Measurements from ENCODE around the gene NFIA. TPM values are rescaled to one million over a fixed set of nuclear protein-coding genes. Genes with fewer than 3 reads are reported as not detected.

Gene NFIA
- total and polyA plus RNA-seq, 5 experiments from 2014 or later: 6.3 to 7.8 (median 7.4) TPM

DNA sequence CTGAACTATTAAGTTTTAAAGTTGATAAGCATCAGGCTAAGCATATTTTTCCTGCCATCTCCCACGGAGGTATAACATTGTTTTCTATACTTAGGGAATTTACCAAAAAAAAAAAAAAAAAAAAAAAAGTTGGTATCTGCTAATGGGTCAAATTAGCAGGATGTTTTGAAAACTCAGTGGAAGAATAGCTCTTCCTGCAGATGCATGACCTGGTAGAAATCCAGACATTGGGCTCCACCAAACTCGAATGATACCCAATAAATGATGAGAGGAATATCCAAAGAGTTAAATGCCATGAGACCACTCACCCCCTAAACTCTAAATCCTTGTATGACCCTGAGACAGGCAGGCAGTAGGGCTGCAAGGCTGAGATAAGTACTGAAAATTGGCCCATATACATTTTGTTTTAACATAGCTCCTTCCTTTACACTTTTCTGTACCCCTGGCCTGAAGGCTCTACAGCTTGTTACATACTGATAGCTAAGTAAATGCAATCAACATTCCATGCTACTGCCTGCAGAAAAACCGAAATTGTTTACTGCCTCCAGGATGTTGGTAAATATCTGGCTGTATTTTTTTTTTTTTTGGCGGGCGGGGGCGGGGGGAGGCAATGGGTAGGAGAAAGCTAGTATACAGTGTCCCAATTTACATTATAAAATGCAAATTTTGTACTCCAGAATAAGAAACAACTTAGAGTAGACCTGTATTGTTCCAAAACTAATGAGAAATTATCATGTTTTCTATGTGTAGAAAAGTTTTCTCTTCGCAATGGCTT, 57.6 kb downstream of the NFIA start:
- Mint-ChIP-seq H3K9me3 (no peaks in the 10 kb centered on the region), H3K36me3 (no peaks in the 10 kb centered on the region), H3K4me3 (no peak overlapping the region), H3K4me1 (peaks cover 0 to 4% (median 0%) of the 10 kb centered on the region in 4 donors), H3K27ac (no peak overlapping the region), H3K27me3 (peaks cover 0 to 3% (median 0%) of the 10 kb centered on the region in 5 donors)
- DNase-seq (no peak), ATAC-seq (no peak)
- POLR2A ChIA-PET: no interaction called here

- peaks cover 0 to 4% (median 0%) of the 10 kb centered on the region in 4 donors for H3K4me1 Mint-ChIP-seq
- peaks cover 0 to 3% (median 0%) of the 10 kb centered on the region in 5 donors for H3K27me3 Mint-ChIP-seq
- H3K4me3 Mint-ChIP-seq: no peak overlapping the region
- ATAC-seq (no peak), DNase-seq (no peak)
- H3K36me3 Mint-ChIP-seq: peaks cover 0 to under 1% (median 0%) of the 10 kb centered on the region in 3 donors
- POLR2A ChIA-PET: no interaction called here
- H3K27ac Mint-ChIP-seq: no peak overlapping the region
- no peaks in the 10 kb centered on the region for H3K9me3 Mint-ChIP-seq
Measured at GRCh38 chr1:61140778-61141177, 58.4 kb downstream of the NFIA start.

DNA sequence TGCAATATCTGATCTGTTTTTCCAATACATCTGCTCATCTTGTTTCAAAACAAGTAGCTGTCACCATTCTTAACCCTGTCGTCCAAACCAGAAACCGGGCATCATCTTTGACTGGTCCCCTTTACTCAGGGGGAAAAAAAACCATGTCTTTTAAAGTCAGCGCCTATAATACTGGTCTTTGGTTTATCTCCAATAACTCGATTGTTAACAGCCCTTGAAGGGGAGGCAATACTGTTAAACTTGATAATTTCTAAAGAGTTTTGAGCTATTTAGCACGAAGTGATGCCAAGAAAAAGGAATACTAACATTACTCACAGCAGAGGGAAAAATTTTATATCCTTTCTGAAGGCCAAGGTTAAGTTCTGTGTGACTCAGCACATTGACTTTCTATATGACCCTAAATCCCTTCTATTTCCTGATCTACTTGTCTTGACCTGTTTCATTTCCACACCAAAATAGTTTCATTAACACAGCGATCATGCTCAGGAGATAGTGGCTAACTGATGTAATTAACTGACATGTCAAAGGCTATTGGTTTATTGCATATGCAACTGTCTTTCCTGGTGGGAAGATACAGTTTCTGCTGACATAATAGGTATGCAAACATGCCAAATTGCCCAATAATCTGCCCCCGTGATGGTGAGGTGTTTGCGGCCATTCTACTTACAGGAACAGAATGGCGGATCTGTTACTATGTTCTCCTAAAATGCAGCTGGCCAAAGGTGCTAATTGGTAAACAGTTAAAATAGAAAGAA, 59.1 kb downstream of the NFIA start:
- Mint-ChIP-seq H3K4me3 (no peak overlapping the region), H3K4me1 (peaks cover 0 to 4% (median 0%) of the 10 kb centered on the region in 4 donors), H3K27ac (no peak overlapping the region), H3K9me3 (no peaks in the 10 kb centered on the region), H3K36me3 (peaks cover 0 to 5% (median 0%) of the 10 kb centered on the region in 3 donors), H3K27me3 (peaks cover 0 to 3% (median 0%) of the 10 kb centered on the region in 5 donors)
- POLR2A ChIA-PET: no interaction called here
- ATAC-seq (no peak), DNase-seq (no peak)

DNA sequence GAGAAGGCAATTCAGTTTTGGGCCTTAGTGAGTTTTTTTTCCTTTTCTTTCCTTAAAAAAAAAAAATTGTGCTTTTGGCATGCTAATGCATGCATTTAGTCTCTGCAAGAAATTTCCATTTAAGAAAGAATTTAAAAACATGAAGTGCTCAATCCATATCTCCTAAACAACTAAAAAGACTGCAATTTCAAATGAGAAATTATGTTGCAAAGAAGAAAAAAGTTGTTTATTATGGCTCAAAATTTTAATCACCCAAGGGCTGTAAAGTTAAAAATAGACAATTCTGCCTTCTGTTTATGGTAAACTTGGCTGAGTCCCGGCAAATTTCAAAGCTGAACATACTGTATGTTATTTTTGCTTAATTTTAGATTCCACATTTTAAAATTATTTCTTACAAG, 59.7 kb downstream of the NFIA start:
- peaks cover 0 to 3% (median 0%) of the 10 kb centered on the region in 5 donors for H3K27me3 Mint-ChIP-seq
- POLR2A ChIA-PET: no interaction called here
- H3K9me3 Mint-ChIP-seq: no peaks in the 10 kb centered on the region
- ATAC-seq (no peak), DNase-seq (no peak)
- peaks cover 0 to 4% (median 0%) of the 10 kb centered on the region in 4 donors for H3K4me1 Mint-ChIP-seq
- peaks cover 0 to 5% (median 0%) of the 10 kb centered on the region in 3 donors for H3K36me3 Mint-ChIP-seq
- no peak overlapping the region for H3K4me3 Mint-ChIP-seq
- H3K27ac Mint-ChIP-seq: no peak overlapping the region

- POLR2A ChIA-PET: no interaction called here
- Mint-ChIP-seq H3K4me3 (no peak overlapping the region), H3K4me1 (peaks cover 0 to 4% (median 0%) of the 10 kb centered on the region in 4 donors), H3K27ac (no peak overlapping the region), H3K36me3 (peaks cover 0 to 5% (median 0%) of the 10 kb centered on the region in 3 donors), H3K27me3 (peaks cover 0 to 3% (median 0%) of the 10 kb centered on the region in 5 donors), H3K9me3 (no peaks in the 10 kb centered on the region)
- ATAC-seq: no peak
- DNase-seq: no peak
Measured at GRCh38 chr1:61142726-61143500, 60.6 kb downstream of the NFIA start.

GRCh38 chr1:61143821-61144424, 61.6 kb downstream of the NFIA start:
- H3K27ac Mint-ChIP-seq: peak overlapping the region in 1 of 10 donors; percentile 32
- peaks cover 0 to 3% (median 0%) of the 10 kb centered on the region in 5 donors for H3K27me3 Mint-ChIP-seq
- no peak for DNase-seq
- no peak overlapping the region for H3K4me3 Mint-ChIP-seq
- no peak for ATAC-seq
- H3K4me1 Mint-ChIP-seq: peaks cover 0 to 4% (median 1%) of the 10 kb centered on the region in 4 donors
- POLR2A ChIA-PET: no interaction called here
- H3K9me3 Mint-ChIP-seq: no peaks in the 10 kb centered on the region
- peaks cover 0 to 5% (median 0%) of the 10 kb centered on the region in 3 donors for H3K36me3 Mint-ChIP-seq

GRCh38 chr1:61149010-61149860, 66.9 kb downstream of the NFIA start:
- DNase-seq (no peak), ATAC-seq (no peak)
- POLR2A ChIA-PET: no interaction called here
- Mint-ChIP-seq H3K27me3 (peaks cover 0 to 2% (median 0%) of the 10 kb centered on the region in 5 donors), H3K4me1 (peaks cover 0 to 3% (median 0%) of the 10 kb centered on the region in 4 donors), H3K36me3 (peaks cover 0 to 5% (median 0%) of the 10 kb centered on the region in 3 donors), H3K27ac (no peak overlapping the region), H3K9me3 (no peaks in the 10 kb centered on the region), H3K4me3 (no peak overlapping the region)

DNA sequence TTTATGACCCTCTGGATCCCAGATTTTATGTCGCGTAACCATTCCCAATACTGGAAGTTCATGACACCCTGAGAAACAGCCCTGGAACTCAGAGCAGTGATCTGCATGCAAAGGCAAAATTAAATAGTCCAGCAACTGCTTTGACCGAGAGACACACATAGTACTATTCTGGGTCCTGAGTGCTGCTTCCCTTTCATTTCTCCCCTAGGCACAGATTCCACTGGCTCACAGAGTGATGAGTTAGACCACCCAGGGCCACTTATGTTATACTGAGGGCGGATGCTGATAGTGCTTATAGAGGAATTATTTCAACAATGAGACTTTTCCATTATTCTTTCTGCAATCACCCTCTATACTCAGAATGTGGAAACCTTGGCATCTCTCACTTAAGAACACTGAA, 69.2 kb downstream of the NFIA start:
- peaks cover 1 to 3% (median 1%) of the 10 kb centered on the region in 4 donors for H3K4me1 Mint-ChIP-seq
- no peaks in the 10 kb centered on the region for H3K36me3 Mint-ChIP-seq
- DNase-seq (no peak), ATAC-seq (no peak)
- no peak overlapping the region for H3K27ac Mint-ChIP-seq
- H3K27me3 Mint-ChIP-seq: peaks cover 0 to 2% (median 0%) of the 10 kb centered on the region in 5 donors
- POLR2A ChIA-PET: no interaction called here
- no peak overlapping the region for H3K4me3 Mint-ChIP-seq
- H3K9me3 Mint-ChIP-seq: no peaks in the 10 kb centered on the region

DNA sequence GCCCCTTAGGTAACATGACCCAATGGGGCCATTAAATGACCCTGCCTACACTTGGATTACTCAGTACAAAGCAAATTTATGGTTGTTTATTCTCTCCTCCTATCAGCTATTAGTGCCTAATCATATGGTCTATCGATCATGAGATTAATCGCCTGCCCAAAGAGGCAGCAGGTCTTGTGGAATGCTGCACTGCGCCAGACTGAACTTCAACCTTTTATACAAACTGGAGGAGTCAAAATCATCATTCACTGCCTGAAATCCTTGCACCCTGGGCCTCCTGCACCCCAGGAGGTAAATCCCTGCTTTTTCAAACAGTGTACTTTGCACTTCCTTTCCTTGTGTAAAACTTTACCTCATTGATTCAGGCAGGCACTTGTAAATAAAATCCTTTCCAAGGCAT, 69.7 kb downstream of the NFIA start:
- H3K4me1 Mint-ChIP-seq: peaks cover 3 to 6% (median 5%) of the 10 kb centered on the region in 4 donors
- ATAC-seq (no peak), DNase-seq (no peak)
- POLR2A ChIA-PET: no interaction called here
- no peak overlapping the region for H3K4me3 Mint-ChIP-seq
- H3K27me3 Mint-ChIP-seq: peaks cover 0 to 2% (median 0%) of the 10 kb centered on the region in 5 donors
- no peaks in the 10 kb centered on the region for H3K36me3 Mint-ChIP-seq
- H3K27ac Mint-ChIP-seq: no peak overlapping the region
- H3K9me3 Mint-ChIP-seq: no peaks in the 10 kb centered on the region

DNA sequence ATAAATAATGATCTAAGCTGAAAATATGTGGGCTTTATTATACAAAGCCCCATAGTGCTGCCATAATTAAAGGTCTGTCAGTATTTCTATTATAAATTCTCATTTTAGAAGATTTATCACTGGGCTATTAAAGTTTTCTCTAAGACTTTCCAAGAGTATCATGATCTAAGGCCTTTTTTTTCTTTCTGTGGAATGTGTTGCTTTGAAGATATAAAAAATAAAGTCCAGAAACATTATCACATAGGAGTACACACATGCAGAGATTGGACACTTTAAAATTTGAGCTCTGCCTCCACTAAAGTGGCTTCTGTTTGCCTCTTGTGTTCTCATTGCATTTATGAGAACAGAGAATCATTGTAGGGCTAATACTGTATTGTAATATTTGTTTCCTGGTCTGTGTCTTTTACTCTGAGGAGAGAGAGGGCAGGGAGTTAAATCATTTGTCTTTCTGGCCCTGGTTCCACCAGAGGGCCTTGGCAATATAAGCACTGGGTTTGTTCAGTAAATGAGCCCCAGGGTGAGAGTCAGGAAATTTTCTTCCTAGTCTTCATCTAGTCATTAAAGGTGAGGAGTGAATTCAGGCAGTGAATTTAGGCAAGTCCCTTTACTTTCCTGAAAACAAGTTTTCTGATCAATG, 70.2 kb downstream of the NFIA start:
- Mint-ChIP-seq H3K27ac (peak overlapping the region in 1 of 10 donors; percentile 5), H3K4me1 (peaks cover 6 to 12% (median 11%) of the 10 kb centered on the region in 4 donors), H3K9me3 (no peaks in the 10 kb centered on the region), H3K27me3 (peaks cover 0 to 2% (median 0%) of the 10 kb centered on the region in 5 donors), H3K4me3 (no peak overlapping the region), H3K36me3 (no peaks in the 10 kb centered on the region)
- ATAC-seq (no peak), DNase-seq (no peak)
- POLR2A ChIA-PET: no interaction called here

Data from naive thymus-derived CD8-positive, alpha-beta T cell (primary cell).